C4-2B (cell line): Measurements from ENCODE around the gene GAB3.

Experiments
- ZFX ChIP-seq: fragments of 450-650 bp; IDR thresholded peaks from 2 replicates; pipeline ENCODE4 v1.6.1; 2017
- TF ChIP-seq, protein P1 (sequence below): fragments of 450-650 bp; conservative IDR thresholded peaks from 2 replicates; pipeline ENCODE4 v1.5.1; 2017; ENCODE audit warnings: mild to moderate bottlenecking

DNA sequence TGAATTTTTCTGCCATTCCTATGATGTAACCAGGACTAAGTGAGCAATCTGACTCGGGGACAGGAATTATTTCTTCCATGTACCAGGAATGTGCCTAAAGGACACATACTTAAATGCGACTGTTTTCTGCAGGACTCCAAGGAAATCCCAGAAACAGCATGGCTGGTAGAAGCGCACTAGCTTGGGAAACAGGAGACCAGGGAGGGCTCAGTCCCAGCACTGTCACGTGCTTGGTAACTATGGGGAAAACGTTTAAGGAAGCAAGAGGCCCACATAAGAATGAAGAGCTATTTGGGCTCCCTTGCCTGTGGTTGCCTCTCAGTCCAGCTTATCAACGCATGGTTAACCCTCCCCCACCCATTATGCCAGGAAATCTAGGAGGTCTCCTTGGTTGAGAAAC lies 34.8 kb upstream of the GAB3 start:
- TF ChIP-seq, protein P1, sequence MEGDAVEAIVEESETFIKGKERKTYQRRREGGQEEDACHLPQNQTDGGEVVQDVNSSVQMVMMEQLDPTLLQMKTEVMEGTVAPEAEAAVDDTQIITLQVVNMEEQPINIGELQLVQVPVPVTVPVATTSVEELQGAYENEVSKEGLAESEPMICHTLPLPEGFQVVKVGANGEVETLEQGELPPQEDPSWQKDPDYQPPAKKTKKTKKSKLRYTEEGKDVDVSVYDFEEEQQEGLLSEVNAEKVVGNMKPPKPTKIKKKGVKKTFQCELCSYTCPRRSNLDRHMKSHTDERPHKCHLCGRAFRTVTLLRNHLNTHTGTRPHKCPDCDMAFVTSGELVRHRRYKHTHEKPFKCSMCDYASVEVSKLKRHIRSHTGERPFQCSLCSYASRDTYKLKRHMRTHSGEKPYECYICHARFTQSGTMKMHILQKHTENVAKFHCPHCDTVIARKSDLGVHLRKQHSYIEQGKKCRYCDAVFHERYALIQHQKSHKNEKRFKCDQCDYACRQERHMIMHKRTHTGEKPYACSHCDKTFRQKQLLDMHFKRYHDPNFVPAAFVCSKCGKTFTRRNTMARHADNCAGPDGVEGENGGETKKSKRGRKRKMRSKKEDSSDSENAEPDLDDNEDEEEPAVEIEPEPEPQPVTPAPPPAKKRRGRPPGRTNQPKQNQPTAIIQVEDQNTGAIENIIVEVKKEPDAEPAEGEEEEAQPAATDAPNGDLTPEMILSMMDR = no peak
- no peak for TF ChIP-seq ZFX
